Activated CD4-positive, alpha-beta T cell treated with anti-CD3 and anti-CD28 coated beads for 4 hours (primary cell): Measurements from ENCODE around the gene SLC44A5.
"Not testable (repeated sequence)": the region's sequence is repeated elsewhere in the genome, so short reads cannot be mapped to it uniquely, and the experiment has no call there.

Source experiments
- DNase-seq, 2 donors: peaks; one replicate each; pipeline ENCODE4 v3.0.0-alpha.2; 2020

The SLC44A5 gene

GRCh38 chr1:75258351-75258750, 352.6 kb downstream of the SLC44A5 start:
- no peak for DNase-seq

DNA sequence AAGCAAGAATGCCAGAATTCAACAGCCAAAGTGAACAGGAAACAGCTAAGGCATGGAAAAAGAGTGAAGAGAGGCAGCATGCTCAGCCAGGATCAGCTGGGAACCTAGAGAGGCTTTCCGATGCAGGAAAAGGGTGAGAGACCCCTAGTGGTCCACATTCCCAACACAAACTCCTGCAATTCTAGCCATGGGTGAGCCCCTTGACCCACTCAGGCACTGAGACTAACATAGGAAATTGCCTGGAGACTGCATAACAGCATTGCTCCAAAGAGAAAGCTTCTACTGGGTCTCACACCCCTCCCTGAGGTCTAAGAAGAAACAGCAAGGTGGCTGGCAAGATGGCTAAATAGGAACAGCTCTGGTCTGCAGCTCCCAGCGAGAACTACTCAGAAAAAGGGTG, 353.5 kb downstream of the SLC44A5 start:
- no peak for DNase-seq

- not testable (repeated sequence) for DNase-seq
Measured at GRCh38 chr1:75250114-75250513, 360.8 kb downstream of the SLC44A5 start.

DNA sequence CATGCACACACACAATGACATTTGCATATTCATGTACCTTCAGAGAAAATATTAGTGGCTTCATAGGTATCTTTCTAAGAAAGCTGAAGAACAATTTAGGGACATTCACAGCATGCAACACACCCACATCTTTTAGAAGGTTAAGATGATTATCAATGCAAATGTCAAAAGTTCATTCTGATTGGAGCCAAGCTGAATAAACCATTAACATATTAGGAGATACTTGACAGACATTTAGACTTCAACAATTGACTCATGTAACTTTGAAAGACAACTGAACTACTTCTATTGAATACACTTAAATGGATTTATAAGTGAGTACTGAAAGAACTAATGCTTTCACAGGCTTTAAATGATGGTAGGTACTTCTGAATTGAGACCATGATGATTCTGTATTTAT, 365.7 kb downstream of the SLC44A5 start:
- DNase-seq: no peak

DNA sequence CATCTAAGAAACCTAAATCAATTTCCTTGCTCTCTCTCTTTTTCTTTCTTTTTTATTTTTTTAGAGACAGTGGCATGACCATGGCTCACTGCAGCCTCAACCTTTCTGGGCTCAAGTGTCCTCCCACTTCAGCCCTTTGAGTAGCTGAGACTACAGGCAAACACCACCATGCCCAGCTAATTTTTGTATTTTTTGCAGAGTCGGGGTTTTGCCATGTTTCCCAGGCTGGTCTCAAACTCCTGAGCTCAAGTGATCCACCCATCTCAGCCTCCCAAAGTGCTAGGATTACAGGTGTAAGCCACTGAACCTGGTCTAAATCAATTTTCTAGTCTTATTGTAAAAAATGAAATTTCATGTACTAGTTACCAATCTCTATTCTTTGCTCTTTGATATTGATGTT, 367.8 kb downstream of the SLC44A5 start:
- DNase-seq: no peak

GRCh38 chr1:75237316-75237715, 373.6 kb downstream of the SLC44A5 start:
- DNase-seq: no peak

DNA sequence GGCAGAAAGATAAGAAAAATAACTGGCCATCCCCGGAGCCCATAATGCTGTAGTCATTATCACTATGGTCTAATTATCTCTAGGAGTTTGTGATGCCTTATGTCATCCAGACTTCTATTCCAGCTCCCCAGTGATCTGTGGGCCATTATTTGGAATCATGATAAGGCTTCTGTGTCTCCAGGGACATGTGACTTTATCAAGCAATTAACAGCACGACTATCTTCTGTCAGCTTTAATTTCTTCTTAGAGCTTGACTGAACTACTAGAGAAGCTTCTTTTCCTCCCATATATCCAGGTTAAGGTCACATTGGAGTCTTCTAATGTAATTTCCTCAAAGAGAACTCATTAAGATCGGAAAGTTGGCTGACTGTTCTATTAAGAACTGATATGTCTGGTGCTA, 376.4 kb downstream of the SLC44A5 start:
- no peak for DNase-seq

- no peak for DNase-seq
Measured at GRCh38 chr1:75233302-75233929, 377.5 kb downstream of the SLC44A5 start.

GRCh38 chr1:75220072-75220471, 390.8 kb downstream of the SLC44A5 start:
- no peak for DNase-seq

DNA sequence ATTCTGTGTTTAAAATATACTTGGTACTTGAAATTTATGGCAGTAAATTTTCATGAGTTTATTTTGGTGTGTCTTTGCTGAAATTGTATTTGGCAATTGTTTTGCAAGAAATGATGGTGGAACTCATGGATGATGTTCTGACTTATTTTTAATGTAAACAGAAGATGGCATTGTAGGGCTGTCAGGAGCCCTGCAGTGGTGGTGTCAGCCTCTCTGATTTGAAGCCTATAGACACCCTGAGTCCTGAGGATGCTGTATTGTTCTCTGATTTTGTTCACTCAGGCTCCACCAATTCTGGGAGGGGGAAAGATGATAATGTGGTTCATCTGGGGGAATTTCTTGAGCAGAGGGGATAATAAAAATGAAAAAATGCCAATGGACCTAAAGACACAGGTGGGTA, 396.9 kb downstream of the SLC44A5 start:
- no peak for DNase-seq

GRCh38 chr1:75211648-75212047, 399.3 kb downstream of the SLC44A5 start:
- DNase-seq: no peak

DNA sequence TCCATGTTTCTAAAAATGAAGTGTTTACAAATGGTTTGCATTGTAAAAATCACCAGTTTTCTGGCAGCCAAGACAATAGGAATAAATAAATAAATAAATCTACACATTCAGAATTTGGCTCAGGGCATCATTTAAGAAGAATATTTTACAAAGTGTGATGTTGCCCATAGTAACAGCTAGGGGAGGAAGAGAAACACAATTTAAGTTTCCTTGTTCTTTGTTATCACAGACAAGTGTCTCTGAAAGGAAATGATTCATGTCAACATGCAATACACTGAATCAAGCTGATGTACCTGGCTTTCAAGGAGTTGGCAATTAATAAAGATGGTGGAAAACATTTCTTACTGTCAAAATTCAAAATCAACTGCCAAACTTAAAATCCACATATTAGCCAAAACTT, 402.1 kb downstream of the SLC44A5 start:
- DNase-seq: no peak

GRCh38 chr1:75203415-75204277, 407.3 kb downstream of the SLC44A5 start:
- DNase-seq: no peak

GRCh38 chr1:75202751-75203150, 408.2 kb downstream of the SLC44A5 start:
- DNase-seq: no peak

- no peak for DNase-seq
Measured at GRCh38 chr1:75198761-75199160, 412.2 kb downstream of the SLC44A5 start.

DNA sequence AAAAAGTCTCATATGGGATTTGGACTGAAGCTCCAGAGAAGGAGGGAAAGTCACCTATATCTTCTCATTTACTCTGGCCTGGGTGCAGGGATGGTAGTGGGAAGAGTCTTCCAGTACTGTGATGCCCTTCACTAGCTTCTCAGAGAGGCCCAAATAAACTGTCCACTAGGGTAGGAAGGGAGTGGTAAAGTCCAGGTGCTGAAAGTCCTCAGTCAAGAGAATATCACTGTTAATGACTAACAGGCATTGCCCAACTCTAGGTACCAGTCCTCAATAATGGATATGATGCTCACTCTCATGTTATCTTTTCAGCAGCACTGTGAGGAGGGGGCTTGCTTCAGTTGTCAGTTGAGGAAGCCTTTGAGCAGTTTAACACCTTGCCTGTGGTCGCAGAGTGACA, 412.8 kb downstream of the SLC44A5 start:
- DNase-seq: no peak

DNA sequence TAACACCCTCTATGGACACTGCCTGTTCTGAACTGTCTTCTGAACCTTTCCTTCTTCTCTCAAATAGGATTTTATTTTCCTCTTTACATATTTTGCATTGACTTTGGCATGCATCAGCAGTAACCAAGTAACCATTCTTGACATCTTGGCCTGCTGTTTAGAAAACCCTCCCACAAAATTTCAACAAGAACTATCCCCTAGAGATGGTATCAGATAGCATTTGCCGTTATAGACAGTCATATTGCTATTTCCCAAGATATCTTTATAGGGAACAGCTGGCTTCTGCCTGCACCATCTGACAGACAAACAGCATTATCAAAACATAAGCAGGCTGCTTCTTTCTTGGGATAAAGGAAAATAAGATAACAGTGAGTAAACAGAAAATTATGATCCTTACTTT, 422.0 kb downstream of the SLC44A5 start:
- DNase-seq: no peak

DNA sequence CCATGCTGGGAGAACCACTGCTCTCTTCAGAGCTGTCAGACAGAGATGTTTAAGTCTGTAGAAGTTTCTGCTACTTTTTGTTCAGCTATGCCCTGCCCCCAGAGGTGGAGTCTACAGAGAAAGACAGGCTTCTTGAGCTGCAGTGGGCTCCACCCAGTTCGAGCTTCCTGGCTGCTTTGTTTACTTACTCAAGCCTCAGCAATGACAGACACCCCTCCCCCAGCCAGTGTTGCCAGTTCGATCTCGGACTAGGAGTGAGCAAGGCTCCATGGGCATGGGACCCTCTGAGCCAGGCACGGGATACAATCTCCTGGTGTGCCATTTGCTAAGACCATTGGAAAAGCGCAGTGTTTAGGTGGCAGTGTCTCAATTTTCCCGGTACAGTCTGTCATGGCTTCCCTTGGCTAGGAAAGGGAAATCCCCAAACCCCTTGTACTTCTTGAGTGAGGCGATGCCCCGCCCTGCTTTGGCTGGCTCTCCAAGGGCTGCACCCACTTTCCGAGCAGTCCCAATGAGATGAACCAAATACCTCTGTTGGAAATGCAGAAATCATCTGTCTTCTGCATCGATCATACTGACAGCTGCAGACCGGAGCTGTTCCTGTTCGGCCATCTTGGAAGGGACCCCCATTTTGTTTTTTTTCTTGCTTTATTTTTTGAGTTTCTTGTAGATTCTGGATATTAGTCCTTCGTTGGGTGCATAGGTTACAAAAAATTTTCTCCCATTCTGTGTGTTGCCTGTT, 429.5 kb downstream of the SLC44A5 start:
- not testable (repeated sequence) for DNase-seq

- DNase-seq: no peak
Measured at GRCh38 chr1:75174031-75174760, 436.7 kb downstream of the SLC44A5 start.

DNA sequence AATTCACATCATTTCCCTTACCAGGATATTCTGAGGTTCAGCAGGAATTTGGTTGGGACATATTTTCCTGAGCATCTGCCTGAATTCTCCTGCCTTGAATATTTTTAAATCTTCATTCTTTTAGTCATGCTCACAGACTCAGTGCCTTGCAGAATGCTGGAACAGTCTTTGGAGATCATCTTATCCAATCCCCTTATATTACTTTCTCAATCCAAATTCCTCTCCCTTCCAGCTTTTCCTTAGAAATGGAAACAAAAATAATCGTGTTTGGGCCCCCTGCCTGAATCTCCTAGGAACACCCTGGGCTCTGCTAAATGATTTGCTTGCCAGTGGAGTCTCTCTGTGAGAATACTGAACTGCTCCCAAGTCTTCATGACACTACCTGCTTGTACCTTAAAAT, 438.4 kb downstream of the SLC44A5 start:
- no peak for DNase-seq

GRCh38 chr1:75171876-75172275, 439.0 kb downstream of the SLC44A5 start:
- no peak for DNase-seq

- no peak for DNase-seq
Measured at GRCh38 chr1:75170981-75171380, 439.9 kb downstream of the SLC44A5 start.

DNA sequence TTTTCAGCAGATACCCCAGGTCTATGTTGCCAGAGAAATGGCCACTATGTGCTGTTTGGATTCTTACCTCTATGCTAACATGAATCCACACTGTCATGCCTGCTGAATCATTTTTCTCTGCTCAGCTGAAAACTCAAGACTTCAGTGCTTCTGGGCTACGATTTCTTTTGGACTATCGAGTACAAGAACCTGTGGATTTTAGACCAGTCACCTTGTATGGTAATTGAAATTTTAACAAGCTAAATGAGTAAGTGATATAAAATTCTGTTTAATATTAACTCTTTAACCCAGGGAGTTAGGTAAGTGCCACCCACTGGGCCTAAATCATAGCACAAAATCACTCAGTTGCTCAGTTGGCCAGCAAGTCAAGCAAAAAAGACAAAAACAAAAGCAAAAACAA, 440.9 kb downstream of the SLC44A5 start:
- no peak for DNase-seq
